Measurements from ENCODE around the gene KATNB1. TPM values are rescaled to one million over a fixed set of nuclear protein-coding genes. Genes with fewer than 3 reads are reported as not detected.
"Not testable (repeated sequence)": the region's sequence is repeated elsewhere in the genome, so short reads cannot be mapped to it uniquely, and the experiment has no call there.

The KATNB1 gene
- total and polyA plus RNA-seq, 10 donors, result 10.6 to 23.1 (median 17.0) TPM

GRCh38 chr16:57781349-57781740 lies 45.8 kb downstream of the KATNB1 start:
- DNase-seq, result no peak
- Histone ChIP-seq H3K36me3 (peaks cover 0 to 30% (median 2%) of the 10 kb centered on the region in 6 donors), H3K9me3 (no peaks in the 10 kb centered on the region), H3K27me3 (replicated peaks in 1 of 7) (no peaks in the 10 kb centered on the region), H3K4me3 (no peak overlapping the region), H3K4me1 (peaks cover 0 to 1% (median 0%) of the 10 kb centered on the region in 6 donors), H3K27ac (no peak overlapping the region)
- 54 to 100% (median 90%) methylated on average over 1 of the region's 1 CpG for WGBS, 5 donors
- TF ChIP-seq CTCF (IDR thresholded peaks at IDR 0.05 in 8 of 11, conservative IDR thresholded peaks at IDR 0.05 in 3 of 11) (no peak), POLR2AphosphoS5 (IDR thresholded peaks at IDR 0.05) (no peak), POLR2A (IDR thresholded peaks at IDR 0.05) (no peak)
- intact Hi-C loops (cut with DNase I; ENCODE audit: low total_unique reads), result no loop called here

- Histone ChIP-seq H3K36me3 (peaks cover 0 to 28% (median 0%) of the 10 kb centered on the region in 6 donors), H3K27me3 (replicated peaks in 1 of 7) (no peaks in the 10 kb centered on the region), H3K4me1 (peaks cover 0 to 8% (median 0%) of the 10 kb centered on the region in 6 donors), H3K27ac (no peak overlapping the region), H3K9me3 (no peaks in the 10 kb centered on the region), H3K4me3 (no peak overlapping the region)
- intact Hi-C loops (cut with DNase I; ENCODE audit: low total_unique reads), result no loop called here
- DNase-seq, result no peak
- TF ChIP-seq POLR2A (IDR thresholded peaks at IDR 0.05) (no peak), POLR2AphosphoS5 (IDR thresholded peaks at IDR 0.05) (no peak), CTCF (IDR thresholded peaks at IDR 0.05 in 8 of 11, conservative IDR thresholded peaks at IDR 0.05 in 3 of 11) (no peak)
- 87 to 92% (median 88%) methylated on average over 10 of the region's 10 CpGs for WGBS, 5 donors
These were observed 46.4 kb downstream of the KATNB1 start for GRCh38 chr16:57781741-57782606.

GRCh38 chr16:57782607-57783055 lies 47.1 kb downstream of the KATNB1 start:
- H3K27me3 ChIP-seq (replicated peaks in 1 of 7); intact Hi-C loops (cut with DNase I; ENCODE audit: low total_unique reads); H3K4me3 ChIP-seq; DNase-seq; H3K27ac ChIP-seq; H3K9me3 ChIP-seq: not testable (repeated sequence)
- peaks cover 0 to 14% (median 0%) of the 10 kb centered on the region in 6 donors for H3K4me1 ChIP-seq
- WGBS, 5 donors, result 85 to 95% (median 89%) methylated on average over 11 of the region's 11 CpGs
- H3K36me3 ChIP-seq, result peaks cover 0 to 32% (median 0%) of the 10 kb centered on the region in 6 donors

GRCh38 chr16:57783116-57783515 lies 47.5 kb downstream of the KATNB1 start:
- Histone ChIP-seq H3K4me1 (peaks cover 0 to 19% (median under 1%) of the 10 kb centered on the region in 6 donors), H3K27ac (no peak overlapping the region), H3K36me3 (peaks cover 0 to 37% (median 0%) of the 10 kb centered on the region in 6 donors), H3K4me3 (no peak overlapping the region), H3K27me3 (replicated peaks in 1 of 7) (no peaks in the 10 kb centered on the region), H3K9me3 (no peaks in the 10 kb centered on the region)
- 79 to 91% (median 85%) methylated on average over 4 of the region's 4 CpGs for WGBS, 5 donors
- TF ChIP-seq CTCF (IDR thresholded peaks at IDR 0.05 in 8 of 11, conservative IDR thresholded peaks at IDR 0.05 in 3 of 11) (no peak), POLR2AphosphoS5 (IDR thresholded peaks at IDR 0.05) (no peak), POLR2A (IDR thresholded peaks at IDR 0.05) (no peak)
- intact Hi-C loops (cut with DNase I; ENCODE audit: low total_unique reads), result no loop called here
- no peak for DNase-seq

All from spleen (tissue), 11 donors.